Mesenchymal stem cell (in vitro differentiated cells and primary cell): Measurements from ENCODE around the gene AGXT.

Experiments
- DNase-seq: peaks from one replicate; pipeline ENCODE4 v3.0.0-alpha.2; 2013
- H2AFZ ChIP-seq: one replicate; pipeline ENCODE4 v1.6.1; 2013; ENCODE audit warnings: low read depth, mild to moderate bottlenecking, control low read depth, inconsistent platforms, low read length, moderate library complexity
- H2AK5ac ChIP-seq: 2 replicates; pipeline ENCODE4 v1.6.1; 2013; ENCODE audit warnings: low read length, moderate library complexity, mild to moderate bottlenecking, inconsistent platforms; ENCODE audit not compliant: severe bottlenecking
- H2BK120ac ChIP-seq: one replicate; pipeline ENCODE4 v1.6.1; 2013; ENCODE audit warnings: low read depth, mild to moderate bottlenecking, inconsistent platforms, low read length, moderate library complexity
- H2BK12ac ChIP-seq, 2 experiments: one replicate each; pipeline ENCODE4 v1.6.1; 2013; ENCODE audit warnings: inconsistent platforms in 2 of 2, low read length in 2 of 2, mild to moderate bottlenecking in 2 of 2, moderate library complexity in 2 of 2, control low read depth in 1 of 2
- H2BK15ac ChIP-seq: one replicate; pipeline ENCODE4 v1.6.1; 2013; ENCODE audit warnings: mild to moderate bottlenecking, low read depth, inconsistent platforms; ENCODE audit not compliant: poor library complexity, severe bottlenecking
- H2BK5ac ChIP-seq: 2 replicates; pipeline ENCODE4 v1.6.1; 2013; ENCODE audit warnings: low read depth, mild to moderate bottlenecking, low read length, control low read depth, inconsistent platforms; ENCODE audit not compliant: poor library complexity, severe bottlenecking
- H3K14ac ChIP-seq, 2 experiments: one replicate each; pipeline ENCODE4 v1.6.1; 2013; ENCODE audit warnings: inconsistent platforms in 2 of 2, low read length in 2 of 2, control low read depth in 1 of 2, mild to moderate bottlenecking in 1 of 2, moderate library complexity in 1 of 2
- H3K18ac ChIP-seq, 2 experiments: one replicate each; pipeline ENCODE4 v1.6.1; 2013; ENCODE audit warnings: inconsistent platforms in 2 of 2, low read length in 2 of 2, control low read depth in 1 of 2, low read depth in 1 of 2, mild to moderate bottlenecking in 1 of 2
- H3K23ac ChIP-seq, 2 experiments: one replicate each; pipeline ENCODE4 v1.6.1; 2013; ENCODE audit warnings: inconsistent platforms in 2 of 2, low read length in 2 of 2, mild to moderate bottlenecking in 2 of 2, moderate library complexity in 2 of 2, control low read depth in 1 of 2
- H3K27ac ChIP-seq: 2 replicates; pipeline ENCODE4 v1.5.1; 2013; ENCODE audit warnings: mild to moderate bottlenecking, moderate library complexity, low read length, control low read depth, inconsistent platforms; ENCODE audit not compliant: poor library complexity, severe bottlenecking
- H3K27me3 ChIP-seq, 2 experiments: 2 replicates each; pipeline versions ENCODE4 v1.6.1 to v1.7.0; 2013; ENCODE audit warnings: low read length in 2 of 2, mild to moderate bottlenecking in 2 of 2, moderate library complexity in 2 of 2, control low read depth in 1 of 2, inconsistent platforms in 1 of 2; ENCODE audit not compliant: control insufficient read depth in 1 of 2, insufficient read depth in 1 of 2
- H3K36me3 ChIP-seq, 2 experiments: 2 replicates each; pipeline versions ENCODE4 v1.6.1 to v1.7.0; 2013; ENCODE audit warnings: low read length in 2 of 2, control low read depth in 1 of 2, inconsistent platforms in 1 of 2, low read depth in 1 of 2, mild to moderate bottlenecking in 1 of 2; ENCODE audit not compliant: insufficient read depth in 2 of 2, control insufficient read depth in 1 of 2
- H3K4ac ChIP-seq, 2 experiments: one replicate each; pipeline ENCODE4 v1.6.1; 2013; ENCODE audit warnings: inconsistent platforms in 2 of 2, low read length in 2 of 2, mild to moderate bottlenecking in 2 of 2, moderate library complexity in 2 of 2, control low read depth in 1 of 2, low read depth in 1 of 2
- H3K4me1 ChIP-seq: 2 replicates; pipeline ENCODE4 v1.6.1; 2013; ENCODE audit warnings: low read depth, low read length, control low read depth; ENCODE audit not compliant: control insufficient read depth, insufficient read depth
- H3K4me2 ChIP-seq: 2 replicates; pipeline ENCODE4 v1.6.1; 2013; ENCODE audit warnings: low read length, mild to moderate bottlenecking, inconsistent platforms; ENCODE audit not compliant: poor library complexity, severe bottlenecking
- H3K4me3 ChIP-seq, 2 experiments: 2 replicates each; pipeline versions ENCODE4 v1.5.1 to v1.7.0; 2013; ENCODE audit warnings: low read length in 2 of 2, mild to moderate bottlenecking in 2 of 2, control low read depth in 1 of 2, low read depth in 1 of 2; ENCODE audit not compliant: insufficient read depth in 1 of 2
- H3K79me1 ChIP-seq: replicated peaks from 2 replicates; pipeline ENCODE4 v1.6.1; 2013; ENCODE audit warnings: mild to moderate bottlenecking, control low read depth, low read length, inconsistent platforms; ENCODE audit not compliant: poor library complexity, severe bottlenecking
- H3K9ac ChIP-seq: 2 replicates; pipeline ENCODE4 v1.7.0; 2013; ENCODE audit warnings: mild to moderate bottlenecking, low read length, moderate library complexity
- H3K9me3 ChIP-seq: 2 replicates; pipeline ENCODE4 v1.7.0; 2013; ENCODE audit warnings: mild to moderate bottlenecking, low read length; ENCODE audit not compliant: control insufficient read depth
- H4K8ac ChIP-seq: one replicate; pipeline ENCODE4 v1.6.1; 2013; ENCODE audit warnings: inconsistent platforms, mild to moderate bottlenecking, low read length, moderate library complexity
- H4K91ac ChIP-seq: one replicate; pipeline ENCODE4 v1.6.1; 2013; ENCODE audit warnings: mild to moderate bottlenecking, low read length, inconsistent platforms
- WGBS: methylation state at CpG from one replicate; pipeline ENCODE4 v1.1.7; 2013; ENCODE audit warnings: mixed read lengths; 5-methylcytosine and 5-hydroxymethylcytosine counted together

The AGXT gene

DNA sequence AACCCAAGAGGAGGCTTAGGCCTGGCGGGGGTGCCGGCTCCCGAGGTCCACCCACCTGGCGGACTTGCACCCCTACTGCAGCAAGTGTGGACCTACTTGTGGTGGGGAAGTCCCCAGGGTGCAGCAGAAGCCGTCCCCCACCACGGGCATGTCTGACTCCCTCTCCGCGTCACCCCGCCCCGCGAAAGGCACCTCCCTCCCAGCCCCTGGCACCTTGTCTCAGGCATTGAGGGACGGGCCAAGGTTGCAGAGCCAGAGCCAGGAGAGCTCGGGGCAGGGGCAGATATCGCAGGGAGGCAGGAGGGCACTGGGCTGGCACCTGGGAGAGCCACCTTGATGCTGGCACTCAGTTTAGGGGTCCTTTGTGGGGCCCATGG lies 56.6 kb downstream of the AGXT start:
- Histone ChIP-seq H3K4me1 (peaks cover 24% of the 10 kb centered on the region), H3K27me3 (peaks cover 0 to 6% of the 10 kb centered on the region in 2 experiments), H2BK5ac (no peak overlapping the region), H2BK15ac (no peak overlapping the region), H4K91ac (no peak overlapping the region), H4K8ac (no peak overlapping the region), H3K79me1 (no peaks in the 10 kb centered on the region), H3K23ac (no peak overlapping the region), H2AFZ (no peak overlapping the region), H2BK12ac (no peak overlapping the region), H3K4me2 (no peak overlapping the region), H3K14ac (no peak overlapping the region), H2AK5ac (no peak overlapping the region), H2BK120ac (no peak overlapping the region), H3K4me3 (no peak overlapping the region), H3K27ac (no peak overlapping the region), H3K4ac (no peak overlapping the region), H3K18ac (no peak overlapping the region), H3K36me3 (no peaks in the 10 kb centered on the region), H3K9ac (no peak overlapping the region), H3K9me3 (peaks cover 12% of the 10 kb centered on the region)
- WGBS: 84% methylated on average over 14 of the region's 14 CpGs
- DNase-seq: no peak

DNA sequence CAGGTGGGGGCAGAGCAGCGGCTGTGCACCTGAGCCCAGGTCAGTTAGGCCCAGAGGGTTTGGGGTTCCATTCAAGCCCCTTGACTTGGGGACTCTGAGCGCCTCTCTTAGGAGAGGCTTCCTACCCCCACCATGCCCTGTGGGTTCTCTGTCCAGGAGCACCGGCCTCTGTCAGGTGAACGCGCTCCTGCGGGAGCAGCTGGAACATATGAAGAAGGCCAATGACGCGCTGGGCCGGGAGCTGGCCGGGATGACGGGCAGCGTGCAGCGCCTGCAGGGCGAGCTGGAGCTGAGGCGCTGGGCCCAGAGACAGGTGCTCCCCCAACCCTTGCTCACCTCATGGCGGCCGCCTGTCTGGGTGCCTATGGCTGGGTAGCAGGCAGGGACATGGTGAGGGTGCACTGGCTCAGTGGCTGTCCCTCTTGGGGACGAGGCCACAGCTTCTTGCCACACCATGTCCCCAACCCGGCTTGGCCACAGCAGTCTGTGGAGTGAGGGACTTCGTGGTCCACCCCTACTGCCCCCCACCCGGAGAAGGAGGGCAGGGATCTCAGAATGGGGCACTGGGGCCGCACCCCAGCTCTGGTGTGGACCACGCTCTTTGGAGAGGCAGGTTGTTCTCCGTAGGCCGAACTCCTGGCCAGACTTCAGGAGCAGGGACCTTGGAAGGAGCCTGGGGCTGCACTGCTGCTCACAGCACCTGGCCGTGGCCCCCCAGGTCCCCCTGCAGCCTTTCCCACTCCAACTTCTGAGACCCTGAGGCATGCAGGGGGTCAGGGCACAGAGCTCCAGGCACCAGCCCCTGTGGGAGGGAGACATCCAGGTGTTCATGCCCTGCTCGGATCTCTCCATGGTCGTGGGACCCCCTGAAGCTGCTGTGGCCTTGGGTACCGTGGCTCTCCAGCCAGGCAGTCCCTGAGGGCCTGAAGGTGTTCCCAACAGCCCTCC lies 57.2 kb downstream of the AGXT start:
- Histone ChIP-seq H2BK12ac (no peak overlapping the region), H2BK5ac (no peak overlapping the region), H3K18ac (no peak overlapping the region), H3K4ac (no peak overlapping the region), H3K4me3 (no peak overlapping the region), H2BK120ac (no peak overlapping the region), H3K4me1 (peaks cover 20% of the 10 kb centered on the region), H3K27ac (no peak overlapping the region), H2AFZ (no peak overlapping the region), H3K9ac (no peak overlapping the region), H2BK15ac (no peak overlapping the region), H3K9me3 (peaks cover 12% of the 10 kb centered on the region), H4K8ac (no peak overlapping the region), H3K4me2 (no peak overlapping the region), H3K79me1 (no peaks in the 10 kb centered on the region), H3K14ac (no peak overlapping the region), H4K91ac (peak overlapping the region; percentile 41), H3K36me3 (no peaks in the 10 kb centered on the region), H3K23ac (no peak overlapping the region), H3K27me3 (peaks cover 0 to 11% of the 10 kb centered on the region in 2 experiments), H2AK5ac (no peak overlapping the region)
- no peak for DNase-seq
- WGBS: 91% methylated on average over 29 of the region's 29 CpGs

DNA sequence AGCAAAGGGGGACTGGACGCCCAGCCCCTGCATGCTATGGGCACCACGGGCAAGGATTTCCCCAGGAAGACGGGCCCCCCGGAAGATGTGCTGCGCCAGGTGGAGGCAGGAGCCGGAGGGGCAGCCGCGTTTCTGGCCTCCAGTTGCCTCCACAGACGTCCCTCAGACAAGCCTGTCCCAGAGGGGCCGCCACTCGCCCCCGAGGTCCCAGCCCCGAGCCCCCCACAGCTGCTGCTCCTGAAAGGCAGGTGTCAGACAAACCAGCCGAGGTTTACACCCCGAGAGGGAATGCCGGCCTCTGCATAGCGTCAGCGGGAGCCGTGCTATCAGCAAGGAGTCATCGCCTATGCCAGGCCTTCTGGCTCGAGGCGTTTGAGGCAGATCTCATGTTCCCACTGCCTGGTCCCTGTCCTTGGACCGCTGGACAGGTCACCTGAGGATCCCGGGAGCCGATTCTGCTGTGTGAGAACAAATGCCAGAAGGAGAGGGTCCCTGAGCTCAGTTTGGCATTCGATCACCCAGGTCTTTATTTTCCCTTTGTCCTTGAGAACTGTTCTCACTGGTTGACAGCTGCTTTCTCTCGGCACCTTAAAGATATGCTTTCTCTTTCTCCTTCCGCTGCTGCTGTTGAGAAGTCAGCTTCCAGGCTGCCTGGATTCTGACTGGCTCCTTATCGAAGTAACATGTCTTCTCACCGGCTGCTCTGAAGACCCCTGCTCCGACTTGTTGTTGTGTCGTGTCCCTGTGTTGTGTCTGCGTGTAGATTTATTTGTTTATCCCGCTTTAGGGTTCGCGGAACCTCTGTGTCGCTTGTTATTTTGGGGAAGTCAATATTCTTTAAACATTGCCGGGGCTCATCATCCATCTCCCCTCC lies 58.1 kb downstream of the AGXT start:
- Histone ChIP-seq H3K27ac (no peak overlapping the region), H2AFZ (no peak overlapping the region), H3K4ac (no peak overlapping the region)

DNA sequence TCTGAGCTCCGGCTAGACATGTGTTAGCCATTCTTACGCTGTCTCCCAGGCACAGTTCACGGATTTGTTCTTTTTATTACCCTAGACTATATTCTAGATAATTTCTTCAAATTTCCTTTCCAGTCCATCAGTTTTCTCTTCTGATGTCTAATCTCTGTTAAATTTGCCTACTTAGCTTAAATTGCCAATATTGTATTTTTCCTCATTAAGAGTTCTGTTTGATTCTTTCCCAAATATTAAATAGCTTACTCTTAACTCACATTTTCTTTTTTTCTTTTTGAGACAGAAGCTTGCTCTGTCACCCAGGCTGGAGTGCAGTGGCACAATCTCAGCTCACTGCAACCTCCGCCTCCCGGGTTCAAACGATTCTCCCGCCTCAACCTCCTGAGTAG lies 58.8 kb downstream of the AGXT start:
- no peak overlapping the region for H3K18ac ChIP-seq
- 97% methylated on average over 7 of the region's 7 CpGs for WGBS
- H2BK120ac ChIP-seq: no peak overlapping the region
- peaks cover 0 to 18% of the 10 kb centered on the region in 2 experiments for H3K27me3 ChIP-seq
- H3K4ac ChIP-seq: no peak overlapping the region
- H2AFZ ChIP-seq: no peak overlapping the region
- H3K4me2 ChIP-seq: no peak overlapping the region
- no peak overlapping the region for H3K23ac ChIP-seq
- H2BK15ac ChIP-seq: no peak overlapping the region
- H2BK12ac ChIP-seq: no peak overlapping the region
- H4K8ac ChIP-seq: no peak overlapping the region
- no peaks in the 10 kb centered on the region for H3K79me1 ChIP-seq
- no peak overlapping the region for H3K27ac ChIP-seq
- no peak overlapping the region for H3K9ac ChIP-seq
- H3K14ac ChIP-seq: no peak overlapping the region
- no peak overlapping the region for H3K4me3 ChIP-seq
- no peak overlapping the region for H4K91ac ChIP-seq
- DNase-seq: no peak
- H2AK5ac ChIP-seq: no peak overlapping the region
- H2BK5ac ChIP-seq: no peak overlapping the region
- no peaks in the 10 kb centered on the region for H3K36me3 ChIP-seq
- peaks cover 12% of the 10 kb centered on the region for H3K9me3 ChIP-seq
- H3K4me1 ChIP-seq: peaks cover 5% of the 10 kb centered on the region

More for the DNA sequence above, 58.1 kb downstream of the AGXT start:
- peaks cover 11% of the 10 kb centered on the region for H3K4me1 ChIP-seq
- H3K79me1 ChIP-seq: no peaks in the 10 kb centered on the region
- no peaks in the 10 kb centered on the region for H3K36me3 ChIP-seq
- H3K4me3 ChIP-seq: peak overlapping the region in 1 of 2 experiments; percentile 16
- H3K23ac ChIP-seq: no peak overlapping the region
- no peak overlapping the region for H4K91ac ChIP-seq
- H2AK5ac ChIP-seq: no peak overlapping the region
- peak overlapping the region; percentile 41 for H3K9ac ChIP-seq
- DNase-seq: no peak
- H3K27me3 ChIP-seq: peaks cover 0 to 15% of the 10 kb centered on the region in 2 experiments
- peaks cover 12% of the 10 kb centered on the region for H3K9me3 ChIP-seq
- H2BK12ac ChIP-seq: no peak overlapping the region
- H3K14ac ChIP-seq: no peak overlapping the region
- H2BK120ac ChIP-seq: no peak overlapping the region
- no peak overlapping the region for H3K18ac ChIP-seq
- no peak overlapping the region for H3K4me2 ChIP-seq
- no peak overlapping the region for H2BK5ac ChIP-seq
- H4K8ac ChIP-seq: no peak overlapping the region
- 79% methylated on average over 38 of the region's 38 CpGs for WGBS
- H2BK15ac ChIP-seq: no peak overlapping the region
